A549 (cell line): Measurements from ENCODE around the gene GAS6. TPM values are rescaled to one million over a fixed set of nuclear protein-coding genes. Genes with fewer than 3 reads are reported as not detected.

Experiments
- ATAC-seq, 2 experiments: fragments of 200-7000 bp in 1 of 2; fragments of >200 bp in 1 of 2; cut with Nextera tagmentation in 1 of 2; cut with Tn5 transposase in 1 of 2; 3 replicates each; pipeline versions ENCODE4 v1.8.0 to v1.9.1; 2018 to 2020; ENCODE audit warnings: mild to moderate bottlenecking in 1 of 2, moderate library complexity in 1 of 2
- CTCF ChIA-PET: fragments of 300-600 bp; sonication (Branson Sonifier 250); formaldehyde crosslinking; extraction: SDS; loops from one replicate; lab custom pipeline; 2021; ENCODE audit warnings: antibody characterized with exemption, inconsistent platforms; lab: Yijun Ruan, JAX
- POLR2A ChIA-PET: fragments of 350-600 bp; formaldehyde crosslinking; extraction: SDS; loops from one replicate; lab custom pipeline; 2021; ENCODE audit warnings: antibody characterized with exemption, inconsistent platforms; lab: Yijun Ruan, JAX
- DNase-seq, 2 experiments: peaks; one replicate each; pipeline versions ENCODE4 v3.0.0 to v3.0.0-alpha.2; 2011 to 2016; ENCODE audit warnings: low read depth in 1 of 2, low spot score in 1 of 2
- FAIRE-seq: peaks from 2 replicates; lab custom pipeline; 2011; peaks lifted over from hg19 to GRCh38; lab: Jason Lieb, UNC
- H3K27ac ChIP-seq, 2 experiments: fragments of >200 bp; sonication (Bioruptor Twin); formaldehyde crosslinking; 3 replicates each; pipeline ENCODE4 v1.5.1; 2016 to 2017
- H3K4me1 ChIP-seq: fragments of >200 bp; sonication (Bioruptor Twin); formaldehyde crosslinking; 3 replicates; pipeline ENCODE4 v1.6.1; 2016
- H3K4me2 ChIP-seq: fragments of >200 bp; sonication (Bioruptor Twin); formaldehyde crosslinking; 3 replicates; pipeline ENCODE4 v1.6.1; 2016
- H3K4me3 ChIP-seq: fragments of >200 bp; sonication (Bioruptor Twin); formaldehyde crosslinking; 3 replicates; pipeline ENCODE4 v1.5.1; 2016
- H3K9me3 ChIP-seq: fragments of >200 bp; sonication (Bioruptor Twin); formaldehyde crosslinking; 3 replicates; pipeline ENCODE4 v1.6.1; 2016
- BHLHE40 ChIP-seq: IDR thresholded peaks from 2 replicates; pipeline ENCODE4 v1.6.1; 2012; ENCODE audit warnings: low read depth, low read length, inconsistent platforms
- CHD2 ChIP-seq: fragments of 150-350 bp; IDR thresholded peaks from 2 replicates; pipeline ENCODE4 v1.6.1; 2014; ENCODE audit warnings: low read length; ENCODE audit not compliant: partially characterized antibody
- CTCF ChIP-seq: fragments of >200 bp; sonication (Bioruptor Twin); formaldehyde crosslinking; IDR thresholded peaks from 3 replicates; pipeline ENCODE4 v1.5.1; 2016
- EHF ChIP-seq: fragments of 250-450 bp; sonication (Bioruptor Pico); IDR thresholded peaks from 2 replicates; pipeline ENCODE4 v1.5.0; 2020; ENCODE audit warnings: mild to moderate bottlenecking
- EHMT2 ChIP-seq: fragments of 200-600 bp; sonication (generic); IDR thresholded peaks from 2 replicates; pipeline ENCODE4 v1.6.1; 2016; ENCODE audit warnings: antibody characterized with exemption, low read depth, mild to moderate bottlenecking, moderate library complexity
- EP300 ChIP-seq, 2 experiments: fragments of >200 bp; sonication (Bioruptor Twin); formaldehyde crosslinking; IDR thresholded peaks; 2 replicates in 1 of 2; 3 replicates in 1 of 2; pipeline ENCODE4 v1.6.1; 2016 to 2017
- ESRRA ChIP-seq: fragments of 150-350 bp; IDR thresholded peaks from 2 replicates; pipeline ENCODE4 v1.6.1; 2014; ENCODE audit warnings: mild to moderate bottlenecking, low read length, borderline replicate concordance
- FOSB ChIP-seq: fragments of 250-450 bp; sonication (Bioruptor Pico); IDR thresholded peaks from 2 replicates; pipeline ENCODE4 v1.5.0; 2020; ENCODE audit warnings: mild to moderate bottlenecking, moderate library complexity
- FOSL2 ChIP-seq, 2 experiments: fragments of 450-650 bp in 1 of 2; fragments of >200 bp in 1 of 2; sonication (Bioruptor Twin) in 1 of 2; formaldehyde crosslinking; IDR thresholded peaks; 2 replicates each; pipeline versions ENCODE4 v1.5.0 to v1.6.1; 2016 to 2020; ENCODE audit warnings: mild to moderate bottlenecking in 1 of 2, moderate library complexity in 1 of 2
- FOXS1 ChIP-seq: fragments of 250-450 bp; sonication (Bioruptor Pico); IDR thresholded peaks from 2 replicates; pipeline ENCODE4 v1.5.0; 2020; ENCODE audit warnings: mild to moderate bottlenecking, moderate library complexity
- HEYL ChIP-seq: fragments of 250-450 bp; sonication (Bioruptor Pico); IDR thresholded peaks from 2 replicates; pipeline ENCODE4 v1.8.0; 2021; ENCODE audit warnings: mild to moderate bottlenecking, moderate library complexity
- HOXB13 ChIP-seq: fragments of 250-450 bp; sonication (Bioruptor Pico); IDR thresholded peaks from 2 replicates; pipeline ENCODE4 v1.5.0; 2020; ENCODE audit warnings: low read depth, mild to moderate bottlenecking, moderate library complexity
- HOXB5 ChIP-seq: fragments of 250-450 bp; sonication (Bioruptor Pico); IDR thresholded peaks from 2 replicates; pipeline ENCODE4 v1.5.0; 2020; ENCODE audit warnings: mild to moderate bottlenecking, moderate library complexity
- JUNB ChIP-seq: fragments of >200 bp; sonication (Bioruptor Twin); formaldehyde crosslinking; IDR thresholded peaks from 2 replicates; pipeline ENCODE4 v1.6.1; 2016
- KDM5A ChIP-seq: fragments of 200-600 bp; sonication (generic); IDR thresholded peaks from 2 replicates; pipeline ENCODE4 v1.6.1; 2016; ENCODE audit warnings: antibody characterized with exemption, mild to moderate bottlenecking
- MAX ChIP-seq: IDR thresholded peaks from 2 replicates; pipeline ENCODE4 v1.6.1; 2012
- NFE2L2 ChIP-seq: fragments of 150-350 bp; conservative IDR thresholded peaks from 2 replicates; pipeline ENCODE4 v1.6.1; 2014; ENCODE audit warnings: low read length
- NR3C1 ChIP-seq: fragments of >200 bp; sonication (Bioruptor Twin); formaldehyde crosslinking; IDR thresholded peaks from 3 replicates; pipeline ENCODE4 v1.6.1; 2017
- PBX3 ChIP-seq: IDR thresholded peaks from 2 replicates; pipeline ENCODE4 v1.6.1; 2012
- PHF8 ChIP-seq: fragments of 200-600 bp; sonication (generic); IDR thresholded peaks from 2 replicates; pipeline ENCODE4 v1.6.1; 2016; ENCODE audit warnings: low read depth, mild to moderate bottlenecking, antibody characterized with exemption, moderate library complexity, borderline replicate concordance
- RAD21 ChIP-seq, 2 experiments: fragments of >200 bp in 1 of 2; sonication (Bioruptor Twin) in 1 of 2; formaldehyde crosslinking in 1 of 2; IDR thresholded peaks in 1 of 2; conservative IDR thresholded peaks in 1 of 2; 2 replicates in 1 of 2; 3 replicates in 1 of 2; pipeline ENCODE4 v1.6.1; 2012 to 2018; ENCODE audit warnings: inconsistent platforms in 1 of 2
- RCOR1 ChIP-seq: fragments of 150-350 bp; IDR thresholded peaks from 2 replicates; pipeline ENCODE4 v1.6.1; 2014; ENCODE audit warnings: antibody characterized with exemption, low read length, low read depth
- RNF2 ChIP-seq: fragments of 200-600 bp; sonication (generic); IDR thresholded peaks from 2 replicates; pipeline ENCODE4 v1.6.1; 2016; ENCODE audit warnings: low read depth, mild to moderate bottlenecking, antibody characterized with exemption, moderate library complexity, borderline replicate concordance
- TFCP2L1 ChIP-seq: fragments of 250-450 bp; sonication (Bioruptor Pico); IDR thresholded peaks from 2 replicates; pipeline ENCODE4 v1.5.0; 2021; ENCODE audit warnings: mild to moderate bottlenecking
- TP53 ChIP-seq: fragments of 250-450 bp; sonication (Bioruptor Pico); IDR thresholded peaks from 2 replicates; pipeline ENCODE4 v1.5.0; 2021; ENCODE audit warnings: mild to moderate bottlenecking, moderate library complexity
- ZFP36 ChIP-seq: fragments of 450-650 bp; IDR thresholded peaks from 2 replicates; pipeline ENCODE4 v1.6.1; 2014; ENCODE audit warnings: borderline replicate concordance; ENCODE audit not compliant: partially characterized antibody
- ZNF302 ChIP-seq: fragments of 250-450 bp; sonication (Bioruptor Pico); IDR thresholded peaks from 2 replicates; pipeline ENCODE4 v1.9.0; 2021; ENCODE audit warnings: inconsistent platforms, mild to moderate bottlenecking, moderate library complexity
- ZSCAN20 ChIP-seq: fragments of 250-450 bp; sonication (Bioruptor Pico); IDR thresholded peaks from 2 replicates; pipeline ENCODE4 v1.8.0; 2022; ENCODE audit warnings: mild to moderate bottlenecking, moderate library complexity
- WGBS: methylation state at CpG from one replicate; pipeline ENCODE4 v1.1.6; 2017; ENCODE audit errors: missing lambda C conversion rate; 5-methylcytosine and 5-hydroxymethylcytosine counted together
- polyA plus RNA-seq, 4 experiments: library from polyadenylated mRNA; depleted of rRNA in 3 of 4; stranded (reverse); fragments of >200 nt; fragmentation: RNase III in 1 of 4; extraction: RNeasy Plus Mini Kit Qiagen cat#74134 plus additional on column Dnase treatment in 1 of 4; gene quantifications; 2 replicates in 3 of 4; 3 replicates in 1 of 4; pipeline ENCODE4 v1.2.3, GENCODE V29; 2011 to 2017

The GAS6 gene
- polyA plus RNA-seq, 2 of the 4 experiments (the other 2 are of a cell fraction), result 3.5 to 5.7 TPM

- CTCF ChIA-PET, result interaction anchor here (1.4 kb wide), 1 partner anchor 12 kb away, joined by 3 read pairs; no protein-coding TSS in a partner anchor
- peaks cover 12% of the 10 kb centered on the region; the same call in 2 of the 3 replicates for H3K4me1 ChIP-seq
- POLR2A ChIA-PET, result no interaction called here
- peak overlapping the region in 1 of 2 experiments; percentile 96; a peak in 1 of 6 replicates for H3K27ac ChIP-seq
- peak overlapping the region; percentile 99 for H3K4me2 ChIP-seq
- WGBS, result 90% methylated on average over 15 of the region's 31 CpGs
- DNase-seq, result no peak
- peak overlapping the region; percentile 88; the same call in 2 of the 3 replicates for H3K4me3 ChIP-seq
- TF ChIP-seq TP53 (CRISPR knock-in tag) (no peak), TFCP2L1 (no peak), BHLHE40 (no peak), CHD2 (no peak), EHF (CRISPR knock-in tag) (no peak), RNF2 (no peak), ESRRA (no peak), ZNF302 (CRISPR knock-in tag) (no peak), NFE2L2 (no peak), HOXB5 (CRISPR knock-in tag) (no peak), ZFP36 (no peak), ZSCAN20 (CRISPR knock-in tag) (no peak), FOSL2 (IDR thresholded peaks at IDR 0.05) (no peak), FOSL2 (CRISPR knock-in tag; IDR thresholded peaks at IDR 0.05) (no peak), FOSB (no peak), PHF8 (no peak), EHMT2 (no peak), CTCF (no peak), FOXS1 (CRISPR knock-in tag) (no peak), MAX (no peak), HOXB13 (CRISPR knock-in tag) (no peak)
- ATAC-seq, result no peak; a peak in 2 of 6 replicates
- H3K9me3 ChIP-seq, result no peaks in the 10 kb centered on the region
- FAIRE-seq, result no peak
These were observed 1.5 kb downstream of the GAS6 start for GRCh38 chr13:113862191-113862930.

GRCh38 chr13:113861433-113862030 lies 2.3 kb downstream of the GAS6 start:
- TF ChIP-seq KDM5A (no peak), RAD21 (conservative IDR thresholded peaks at IDR 0.05 in 1 of 2, IDR thresholded peaks at IDR 0.05 in 1 of 2) (no peak), RCOR1 (no peak), JUNB (no peak), NFE2L2 (no peak), PBX3 (no peak), HEYL (CRISPR knock-in tag) (no peak), EP300 (IDR thresholded peaks at IDR 0.05) (no peak), NR3C1 (no peak), EHF (CRISPR knock-in tag) (no peak), ESRRA (no peak)
- no peak overlapping the region for H3K27ac ChIP-seq
- no peak overlapping the region for H3K4me2 ChIP-seq
- ATAC-seq (no peak), FAIRE-seq (no peak), DNase-seq (no peak)
- H3K9me3 ChIP-seq, result no peaks in the 10 kb centered on the region
- no peak overlapping the region for H3K4me3 ChIP-seq
- WGBS, result 93% methylated on average over 9 of the region's 12 CpGs
- peaks cover 12% of the 10 kb centered on the region; the same call in 2 of the 3 replicates for H3K4me1 ChIP-seq
- CTCF ChIA-PET, result interaction anchor here (0.7 kb wide), 1 partner anchor 35 kb away, joined by 3 read pairs; no protein-coding TSS in a partner anchor
- POLR2A ChIA-PET, result no interaction called here
